Neural cell (in vitro differentiated cells): ENCODE data around the gene MRTO4. TPM values are rescaled to one million over a fixed set of nuclear protein-coding genes. Genes with fewer than 3 reads are reported as not detected.
"Not testable (repeated sequence)": the region's sequence is repeated elsewhere in the genome, so short reads cannot be mapped to it uniquely, and the experiment has no call there.

Experiments used
- H2AFZ ChIP-seq: fragments of 200-600, 300-800 bp; sonication (generic), shearing (Covaris generic); 2 replicates; pipeline ENCODE4 v1.6.0; 2014; ENCODE audit warnings: low read depth, mild to moderate bottlenecking, antibody characterized with exemption, low read length, moderate library complexity
- H3F3A ChIP-seq: fragments of 200-600 bp; shearing (Covaris generic); 2 replicates; pipeline ENCODE4 v1.6.1; 2016; ENCODE audit warnings: mild to moderate bottlenecking, moderate library complexity, mixed read lengths, antibody characterized with exemption, low read length; ENCODE audit not compliant: insufficient read depth, poor library complexity, severe bottlenecking
- H3K27ac ChIP-seq: fragments of 200-600, 300-800 bp; sonication (generic), shearing (Covaris generic); 2 replicates; pipeline ENCODE4 v1.5.1; 2014; ENCODE audit warnings: mild to moderate bottlenecking, low read length, moderate library complexity
- H3K27me3 ChIP-seq: fragments of 300-800, 200-600 bp; sonication (generic), shearing (Covaris generic); 2 replicates; pipeline ENCODE4 v1.6.0; 2014; ENCODE audit warnings: mild to moderate bottlenecking, low read depth, low read length, moderate library complexity; ENCODE audit not compliant: insufficient read depth
- H3K36me3 ChIP-seq: fragments of 300-800, 200-600 bp; sonication (generic), shearing (Covaris generic); 2 replicates; pipeline ENCODE4 v1.5.1; 2014; ENCODE audit warnings: mild to moderate bottlenecking, antibody characterized with exemption, low read length, moderate library complexity; ENCODE audit not compliant: insufficient read depth
- H3K4me2 ChIP-seq: fragments of 300-800, 200-600 bp; sonication (generic), shearing (Covaris generic); 2 replicates; pipeline ENCODE4 v1.6.0; 2014; ENCODE audit warnings: mild to moderate bottlenecking, low read length
- H3K4me3 ChIP-seq: fragments of 300-800, 200-600 bp; sonication (generic), shearing (Covaris generic); 2 replicates; pipeline ENCODE4 v1.5.1; 2014; ENCODE audit warnings: mild to moderate bottlenecking, low read length, moderate library complexity
- H3K79me2 ChIP-seq: fragments of 200-600 bp; shearing (Covaris generic); replicated peaks from 2 replicates; pipeline ENCODE4 v1.6.0; 2014; ENCODE audit warnings: mild to moderate bottlenecking, low read length, moderate library complexity; ENCODE audit not compliant: insufficient read depth
- H3K9ac ChIP-seq: fragments of 300-800, 200-600 bp; sonication (generic), shearing (Covaris generic); 2 replicates; pipeline ENCODE4 v1.6.1; 2016; ENCODE audit warnings: mild to moderate bottlenecking, low read length, mixed read lengths
- H3K9me2 ChIP-seq: fragments of 200-600 bp; shearing (Covaris generic); 2 replicates; pipeline ENCODE4 v1.6.1; 2016; ENCODE audit warnings: mild to moderate bottlenecking, low read length, mixed read lengths; ENCODE audit not compliant: insufficient read depth
- H3K9me3 ChIP-seq: fragments of 200-600, 300-800 bp; sonication (generic), shearing (Covaris generic); 2 replicates; pipeline ENCODE4 v1.6.1; 2016; ENCODE audit warnings: mild to moderate bottlenecking, mixed run types, low read length, moderate library complexity, mixed read lengths
- H4K20me1 ChIP-seq: fragments of 200-600 bp; shearing (Covaris generic); 2 replicates; pipeline ENCODE4 v1.6.1; 2016; ENCODE audit warnings: mild to moderate bottlenecking, mixed run types; ENCODE audit not compliant: insufficient read depth
- CTCF ChIP-seq: fragments of 450-650 bp; IDR thresholded peaks from 2 replicates; pipeline ENCODE4 v1.5.1; 2014; ENCODE audit warnings: antibody characterized with exemption, mild to moderate bottlenecking, moderate library complexity; ENCODE audit not compliant: poor library complexity, severe bottlenecking
- EP300 ChIP-seq: fragments of 450-650 bp; conservative IDR thresholded peaks from 2 replicates; pipeline ENCODE4 v1.6.1; 2014; ENCODE audit warnings: antibody characterized with exemption, mild to moderate bottlenecking, moderate library complexity; ENCODE audit not compliant: poor library complexity, severe bottlenecking
- EZH2 ChIP-seq: fragments of 200-600, 300-800 bp; shearing (Covaris generic), sonication (generic); IDR thresholded peaks from 2 replicates; pipeline ENCODE4 v1.6.1; 2014; ENCODE audit warnings: antibody characterized with exemption, low read length, borderline replicate concordance, mild to moderate bottlenecking; ENCODE audit not compliant: insufficient read depth, poor library complexity, severe bottlenecking
- MXI1 ChIP-seq: fragments of 450-650 bp; conservative IDR thresholded peaks from 2 replicates; pipeline ENCODE4 v1.6.1; 2014; ENCODE audit warnings: antibody characterized with exemption, mild to moderate bottlenecking; ENCODE audit not compliant: poor library complexity, severe bottlenecking
- POLR2AphosphoS5 ChIP-seq: IDR thresholded peaks from 2 replicates; pipeline ENCODE4 v1.6.1; 2012
- RAD21 ChIP-seq: fragments of 450-650 bp; conservative IDR thresholded peaks from 2 replicates; pipeline ENCODE4 v1.6.1; 2014; ENCODE audit warnings: antibody characterized with exemption, mild to moderate bottlenecking, moderate library complexity
- SMC3 ChIP-seq: fragments of 450-650 bp; conservative IDR thresholded peaks from 2 replicates; pipeline ENCODE4 v1.6.1; 2014; ENCODE audit warnings: antibody characterized with exemption, mild to moderate bottlenecking, moderate library complexity; ENCODE audit not compliant: poor library complexity
- TAF1 ChIP-seq: IDR thresholded peaks from 2 replicates; pipeline ENCODE4 v1.6.1; 2012; ENCODE audit warnings: low read depth
- polyA plus RNA-seq: library from polyadenylated mRNA; depleted of rRNA; stranded (reverse); fragments of >200 nt; gene quantifications from 2 replicates; pipeline ENCODE4 v1.2.3, GENCODE V29; 2014
- TF ChIP-seq, protein P1 (sequence below): IDR thresholded peaks from 2 replicates; pipeline ENCODE4 v1.6.1; 2012; ENCODE audit warnings: borderline replicate concordance

MRTO4 gene
- polyA plus RNA-seq, 1 donor from 2014 or later = 50.2 TPM

DNA sequence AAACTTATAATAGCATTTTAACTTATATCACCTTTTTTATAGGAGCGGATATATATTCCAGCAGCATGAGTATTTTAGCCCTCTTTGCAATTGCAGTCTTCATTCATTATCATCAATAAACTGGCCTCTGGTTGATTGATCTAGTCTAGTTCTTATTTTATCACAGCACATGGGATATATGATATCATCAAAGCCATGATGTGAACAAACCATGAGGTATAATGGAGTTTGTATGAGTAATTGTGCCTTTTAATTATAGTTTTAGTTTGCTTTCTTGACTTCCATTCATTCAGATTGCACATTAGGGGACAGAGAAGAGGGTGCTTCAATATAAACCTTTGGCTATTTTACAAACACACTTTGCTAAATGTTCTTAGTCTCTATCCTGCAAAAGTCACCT is 38.0 kb upstream of the MRTO4 start:
- Histone ChIP-seq H2AFZ (no peak overlapping the region), H3K27ac (no peak overlapping the region), H3K4me3 (no peak overlapping the region), H3K4me2 (no peak overlapping the region), H3K9me2 (no peaks in the 10 kb centered on the region), H3K36me3 (no peaks in the 10 kb centered on the region), H3K9ac (no peak overlapping the region), H3K27me3 (no peaks in the 10 kb centered on the region), H3K79me2 (peaks cover 47% of the 10 kb centered on the region), H4K20me1 (no peaks in the 10 kb centered on the region), H3K9me3 (no peaks in the 10 kb centered on the region), H3F3A (no peaks in the 10 kb centered on the region)
- TF ChIP-seq POLR2AphosphoS5 (no peak), RAD21 (no peak), EZH2 (no peak), SMC3 (no peak), EP300 (no peak), CTCF (no peak), TAF1 (no peak), MXI1 (no peak)
- TF ChIP-seq, protein P1, sequence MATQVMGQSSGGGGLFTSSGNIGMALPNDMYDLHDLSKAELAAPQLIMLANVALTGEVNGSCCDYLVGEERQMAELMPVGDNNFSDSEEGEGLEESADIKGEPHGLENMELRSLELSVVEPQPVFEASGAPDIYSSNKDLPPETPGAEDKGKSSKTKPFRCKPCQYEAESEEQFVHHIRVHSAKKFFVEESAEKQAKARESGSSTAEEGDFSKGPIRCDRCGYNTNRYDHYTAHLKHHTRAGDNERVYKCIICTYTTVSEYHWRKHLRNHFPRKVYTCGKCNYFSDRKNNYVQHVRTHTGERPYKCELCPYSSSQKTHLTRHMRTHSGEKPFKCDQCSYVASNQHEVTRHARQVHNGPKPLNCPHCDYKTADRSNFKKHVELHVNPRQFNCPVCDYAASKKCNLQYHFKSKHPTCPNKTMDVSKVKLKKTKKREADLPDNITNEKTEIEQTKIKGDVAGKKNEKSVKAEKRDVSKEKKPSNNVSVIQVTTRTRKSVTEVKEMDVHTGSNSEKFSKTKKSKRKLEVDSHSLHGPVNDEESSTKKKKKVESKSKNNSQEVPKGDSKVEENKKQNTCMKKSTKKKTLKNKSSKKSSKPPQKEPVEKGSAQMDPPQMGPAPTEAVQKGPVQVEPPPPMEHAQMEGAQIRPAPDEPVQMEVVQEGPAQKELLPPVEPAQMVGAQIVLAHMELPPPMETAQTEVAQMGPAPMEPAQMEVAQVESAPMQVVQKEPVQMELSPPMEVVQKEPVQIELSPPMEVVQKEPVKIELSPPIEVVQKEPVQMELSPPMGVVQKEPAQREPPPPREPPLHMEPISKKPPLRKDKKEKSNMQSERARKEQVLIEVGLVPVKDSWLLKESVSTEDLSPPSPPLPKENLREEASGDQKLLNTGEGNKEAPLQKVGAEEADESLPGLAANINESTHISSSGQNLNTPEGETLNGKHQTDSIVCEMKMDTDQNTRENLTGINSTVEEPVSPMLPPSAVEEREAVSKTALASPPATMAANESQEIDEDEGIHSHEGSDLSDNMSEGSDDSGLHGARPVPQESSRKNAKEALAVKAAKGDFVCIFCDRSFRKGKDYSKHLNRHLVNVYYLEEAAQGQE = no peak

- H2AFZ ChIP-seq, H3K4me2 ChIP-seq, H3K9me3 ChIP-seq, H3K4me3 ChIP-seq, H3K27me3 ChIP-seq, H3K9me2 ChIP-seq, H3K9ac ChIP-seq, H3F3A ChIP-seq, H4K20me1 ChIP-seq, H3K27ac ChIP-seq: not testable (repeated sequence)
- peaks cover 22% of the 10 kb centered on the region for H3K79me2 ChIP-seq
- H3K36me3 ChIP-seq = peaks cover 12% of the 10 kb centered on the region
Observed at GRCh38 chr1:19216585-19216984, 35.0 kb upstream of the MRTO4 start.

GRCh38 chr1:19219451-19219850 is 32.2 kb upstream of the MRTO4 start:
- Histone ChIP-seq H4K20me1 (no peaks in the 10 kb centered on the region), H3K27me3 (no peaks in the 10 kb centered on the region), H3K36me3 (peaks cover 12% of the 10 kb centered on the region), H3F3A (no peaks in the 10 kb centered on the region), H3K79me2 (peaks cover 4% of the 10 kb centered on the region), H3K4me3 (no peak overlapping the region), H3K27ac (no peak overlapping the region), H3K4me2 (no peak overlapping the region), H3K9me3 (no peaks in the 10 kb centered on the region), H3K9ac (no peak overlapping the region), H3K9me2 (no peaks in the 10 kb centered on the region), H2AFZ (no peak overlapping the region)
- TF ChIP-seq, protein P1 = no peak
- TF ChIP-seq TAF1 (no peak), RAD21 (no peak), MXI1 (no peak), EZH2 (no peak), EP300 (no peak), POLR2AphosphoS5 (no peak), CTCF (no peak), SMC3 (no peak)
